ENCODE results near the gene PIM3. TPM values are rescaled to one million over a fixed set of nuclear protein-coding genes. Genes with fewer than 3 reads are reported as not detected.

The PIM3 gene
- polyA plus RNA-seq, 1 donor, result 41.5 TPM

DNA sequence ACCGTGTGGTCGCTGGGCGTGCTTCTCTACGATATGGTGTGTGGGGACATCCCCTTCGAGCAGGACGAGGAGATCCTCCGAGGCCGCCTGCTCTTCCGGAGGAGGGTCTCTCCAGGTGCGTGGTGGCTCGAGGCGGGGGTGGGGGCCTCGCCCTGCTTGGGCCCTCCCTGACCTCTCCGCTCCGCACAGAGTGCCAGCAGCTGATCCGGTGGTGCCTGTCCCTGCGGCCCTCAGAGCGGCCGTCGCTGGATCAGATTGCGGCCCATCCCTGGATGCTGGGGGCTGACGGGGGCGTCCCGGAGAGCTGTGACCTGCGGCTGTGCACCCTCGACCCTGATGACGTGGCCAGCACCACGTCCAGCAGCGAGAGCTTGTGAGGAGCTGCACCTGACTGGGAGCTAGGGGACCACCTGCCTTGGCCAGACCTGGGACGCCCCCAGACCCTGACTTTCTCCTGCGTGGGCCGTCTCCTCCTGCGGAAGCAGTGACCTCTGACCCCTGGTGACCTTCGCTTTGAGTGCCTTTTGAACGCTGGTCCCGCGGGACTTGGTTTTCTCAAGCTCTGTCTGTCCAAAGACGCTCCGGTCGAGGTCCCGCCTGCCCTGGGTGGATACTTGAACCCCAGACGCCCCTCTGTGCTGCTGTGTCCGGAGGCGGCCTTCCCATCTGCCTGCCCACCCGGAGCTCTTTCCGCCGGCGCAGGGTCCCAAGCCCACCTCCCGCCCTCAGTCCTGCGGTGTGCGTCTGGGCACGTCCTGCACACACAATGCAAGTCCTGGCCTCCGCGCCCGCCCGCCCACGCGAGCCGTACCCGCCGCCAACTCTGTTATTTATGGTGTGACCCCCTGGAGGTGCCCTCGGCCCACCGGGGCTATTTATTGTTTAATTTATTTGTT, 2.4 kb downstream of the PIM3 start:
- H3K4me3 ChIP-seq (ENCODE audit: low read length), result peak overlapping the region; percentile 96
- H3K27ac ChIP-seq (ENCODE audit: low read length), result peak overlapping the region; percentile 37
- WGBS (ENCODE audit: insufficient coverage, low lambda C conversion rate), result no CpG with 5 or more reads among the region's 63 CpGs
- H3K4me1 ChIP-seq (ENCODE audit: control insufficient read depth, insufficient read depth, low read length), result peaks cover 53% of the 10 kb centered on the region
- H3K9me3 ChIP-seq (ENCODE audit: control insufficient read depth, low read depth, low read length), result no peaks in the 10 kb centered on the region
- H3K36me3 ChIP-seq (ENCODE audit: control insufficient read depth, insufficient read depth, low read length), result peaks cover 35% of the 10 kb centered on the region
- DNase-seq, result no peak
- H3K27me3 ChIP-seq (ENCODE audit: control insufficient read depth, insufficient read depth, low read length), result no peaks in the 10 kb centered on the region

GRCh38 chr22:49963647-49964026, 3.1 kb downstream of the PIM3 start:
- H3K4me1 ChIP-seq (ENCODE audit: control insufficient read depth, insufficient read depth, low read length), result peaks cover 47% of the 10 kb centered on the region

DNA sequence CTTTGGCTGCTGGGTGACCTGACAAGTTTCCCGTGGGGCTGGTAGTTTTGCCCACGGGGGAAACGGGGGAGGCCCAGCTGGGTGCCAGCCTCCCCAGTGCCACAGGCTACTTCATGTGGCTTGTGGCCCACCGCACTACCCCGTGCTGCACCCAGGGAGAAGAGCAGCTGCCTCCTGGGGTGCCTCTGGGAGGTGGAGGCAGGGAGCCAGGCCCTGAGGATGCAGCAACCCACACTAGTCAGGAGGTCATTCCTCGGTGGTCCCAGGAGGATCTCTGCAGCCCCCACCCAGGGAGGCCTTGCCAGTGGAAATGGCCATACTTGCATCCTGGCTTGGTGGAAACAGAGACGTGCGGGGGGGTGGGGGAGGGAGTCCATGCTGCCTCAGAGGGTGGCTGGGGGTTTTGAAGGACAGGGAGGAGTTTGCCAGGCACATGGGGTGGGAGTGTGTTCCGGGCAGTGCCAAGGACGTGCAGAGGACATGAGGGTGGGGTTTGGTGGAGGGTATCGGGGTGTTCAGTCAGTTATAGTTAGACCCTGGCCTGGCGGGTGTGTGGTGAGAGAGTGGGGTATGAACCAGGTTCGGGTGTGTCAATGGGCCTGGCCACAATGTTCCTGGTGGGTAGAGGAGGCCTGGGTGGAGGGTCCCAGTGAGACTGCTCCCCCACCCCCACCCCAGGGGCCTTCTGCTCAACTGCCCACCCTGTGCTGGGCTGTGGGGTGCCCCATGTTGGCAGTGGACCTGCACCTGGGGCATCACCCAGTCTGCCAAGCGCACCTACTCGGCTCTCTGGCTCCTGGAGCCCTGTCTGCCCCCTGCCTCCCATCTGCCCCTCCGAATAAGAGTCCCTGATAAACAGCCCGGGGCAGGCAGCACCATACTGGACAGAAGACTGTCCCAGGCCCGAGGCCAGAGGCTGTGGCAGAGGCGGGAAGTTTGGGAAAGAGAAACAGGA, 3.8 kb downstream of the PIM3 start:
- Histone ChIP-seq H3K9me3 (ENCODE audit: control insufficient read depth, low read depth, low read length) (no peaks in the 10 kb centered on the region), H3K27me3 (ENCODE audit: control insufficient read depth, insufficient read depth, low read length) (no peaks in the 10 kb centered on the region), H3K4me3 (ENCODE audit: low read length) (no peak overlapping the region), H3K27ac (ENCODE audit: low read length) (no peak overlapping the region), H3K4me1 (ENCODE audit: control insufficient read depth, insufficient read depth, low read length) (peaks cover 39% of the 10 kb centered on the region), H3K36me3 (ENCODE audit: control insufficient read depth, insufficient read depth, low read length) (peaks cover 35% of the 10 kb centered on the region)
- peak in 1 of 2 donors; percentile 3 for DNase-seq
- no CpG with 5 or more reads among the region's 19 CpGs for WGBS (ENCODE audit: insufficient coverage, low lambda C conversion rate)

More at GRCh38 chr22:49963647-49964026, 3.1 kb downstream of the PIM3 start:
- WGBS (ENCODE audit: insufficient coverage, low lambda C conversion rate), result no CpG with 5 or more reads among the region's 6 CpGs
- H3K9me3 ChIP-seq (ENCODE audit: control insufficient read depth, low read depth, low read length), result no peaks in the 10 kb centered on the region
- H3K27ac ChIP-seq (ENCODE audit: low read length), result no peak overlapping the region
- H3K27me3 ChIP-seq (ENCODE audit: control insufficient read depth, insufficient read depth, low read length), result no peaks in the 10 kb centered on the region
- DNase-seq, result no peak
- H3K4me3 ChIP-seq (ENCODE audit: low read length), result peak overlapping the region; percentile 96
- H3K36me3 ChIP-seq (ENCODE audit: control insufficient read depth, insufficient read depth, low read length), result peaks cover 35% of the 10 kb centered on the region

- Histone ChIP-seq H3K36me3 (ENCODE audit: control insufficient read depth, insufficient read depth, low read length) (peaks cover 35% of the 10 kb centered on the region), H3K27me3 (ENCODE audit: control insufficient read depth, insufficient read depth, low read length) (no peaks in the 10 kb centered on the region), H3K9me3 (ENCODE audit: control insufficient read depth, low read depth, low read length) (no peaks in the 10 kb centered on the region), H3K27ac (ENCODE audit: low read length) (peak overlapping the region; percentile 44), H3K4me1 (ENCODE audit: control insufficient read depth, insufficient read depth, low read length) (peaks cover 43% of the 10 kb centered on the region), H3K4me3 (ENCODE audit: low read length) (no peak overlapping the region)
- DNase-seq, result no peak
- no CpG with 5 or more reads among the region's 22 CpGs for WGBS (ENCODE audit: insufficient coverage, low lambda C conversion rate)
Observed at GRCh38 chr22:49965091-49966040, 4.8 kb downstream of the PIM3 start.

DNA sequence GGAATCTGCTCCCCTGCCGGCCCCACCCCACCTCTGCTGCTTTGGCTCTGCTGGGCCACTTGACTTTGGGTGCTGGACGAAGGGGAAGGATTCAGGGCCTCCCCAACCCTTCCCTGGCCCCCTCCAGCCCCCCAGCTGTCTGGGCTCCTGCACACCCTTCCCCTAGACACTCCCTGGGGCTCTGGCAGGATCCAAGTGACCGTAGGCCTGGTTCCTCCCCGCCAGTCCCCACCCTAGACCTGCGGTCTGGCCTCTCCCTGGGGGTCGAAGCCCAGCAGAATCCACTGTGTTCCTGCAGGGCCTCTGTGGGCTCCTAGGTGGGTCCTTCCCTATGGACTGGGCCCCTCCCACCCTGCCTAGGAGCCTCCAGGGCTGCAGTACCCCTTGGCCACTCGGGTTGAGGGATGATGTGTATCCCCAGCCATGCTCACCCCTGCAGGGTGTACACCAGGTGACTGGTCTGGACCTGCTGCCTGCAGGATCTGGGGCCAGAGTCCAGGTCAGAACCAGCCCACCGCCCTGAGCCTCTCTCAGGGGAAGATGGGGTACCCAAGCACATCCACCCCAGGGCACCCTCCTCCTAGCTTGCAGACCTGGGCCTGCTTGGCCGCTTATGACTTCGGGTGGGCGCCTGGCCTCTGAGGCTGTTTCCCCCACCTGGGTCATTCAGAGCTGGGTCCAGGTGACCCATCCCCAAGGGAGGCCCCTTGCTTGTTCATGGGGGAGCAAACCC, 5.6 kb downstream of the PIM3 start:
- no CpG with 5 or more reads among the region's 11 CpGs for WGBS (ENCODE audit: insufficient coverage, low lambda C conversion rate)
- H3K36me3 ChIP-seq (ENCODE audit: control insufficient read depth, insufficient read depth, low read length), result peaks cover 35% of the 10 kb centered on the region

GRCh38 chr22:49966774-49967705, 6.5 kb downstream of the PIM3 start:
- no CpG with 5 or more reads among the region's 36 CpGs for WGBS (ENCODE audit: insufficient coverage, low lambda C conversion rate)
- Histone ChIP-seq H3K4me3 (ENCODE audit: low read length) (no peak overlapping the region), H3K36me3 (ENCODE audit: control insufficient read depth, insufficient read depth, low read length) (peaks cover 32% of the 10 kb centered on the region), H3K27ac (ENCODE audit: low read length) (peak overlapping the region; percentile 44), H3K9me3 (ENCODE audit: control insufficient read depth, low read depth, low read length) (no peaks in the 10 kb centered on the region), H3K4me1 (ENCODE audit: control insufficient read depth, insufficient read depth, low read length) (peaks cover 48% of the 10 kb centered on the region), H3K27me3 (ENCODE audit: control insufficient read depth, insufficient read depth, low read length) (peaks cover 10% of the 10 kb centered on the region)
- DNase-seq, result peak in 1 of 2 donors; percentile 9

More for the DNA sequence above, 5.6 kb downstream of the PIM3 start:
- no peak for DNase-seq
- Histone ChIP-seq H3K4me3 (ENCODE audit: low read length) (no peak overlapping the region), H3K4me1 (ENCODE audit: control insufficient read depth, insufficient read depth, low read length) (peaks cover 46% of the 10 kb centered on the region), H3K27ac (ENCODE audit: low read length) (peak overlapping the region; percentile 44), H3K9me3 (ENCODE audit: control insufficient read depth, low read depth, low read length) (no peaks in the 10 kb centered on the region), H3K27me3 (ENCODE audit: control insufficient read depth, insufficient read depth, low read length) (peaks cover 3% of the 10 kb centered on the region)

GRCh38 chr22:49967706-49968208, 7.2 kb downstream of the PIM3 start:
- Histone ChIP-seq H3K27me3 (ENCODE audit: control insufficient read depth, insufficient read depth, low read length) (peaks cover 15% of the 10 kb centered on the region), H3K27ac (ENCODE audit: low read length) (no peak overlapping the region), H3K9me3 (ENCODE audit: control insufficient read depth, low read depth, low read length) (no peaks in the 10 kb centered on the region), H3K4me1 (ENCODE audit: control insufficient read depth, insufficient read depth, low read length) (peaks cover 47% of the 10 kb centered on the region), H3K4me3 (ENCODE audit: low read length) (no peak overlapping the region), H3K36me3 (ENCODE audit: control insufficient read depth, insufficient read depth, low read length) (peaks cover 29% of the 10 kb centered on the region)
- peak in 1 of 2 donors; percentile 16 for DNase-seq
- no CpG with 5 or more reads among the region's 18 CpGs for WGBS (ENCODE audit: insufficient coverage, low lambda C conversion rate)

- H3K27ac ChIP-seq (ENCODE audit: low read length), result no peak overlapping the region
- peaks cover 41% of the 10 kb centered on the region for H3K4me1 ChIP-seq (ENCODE audit: control insufficient read depth, insufficient read depth, low read length)
- H3K27me3 ChIP-seq (ENCODE audit: control insufficient read depth, insufficient read depth, low read length), result peaks cover 15% of the 10 kb centered on the region
- H3K36me3 ChIP-seq (ENCODE audit: control insufficient read depth, insufficient read depth, low read length), result peaks cover 22% of the 10 kb centered on the region
- DNase-seq, result no peak
- peaks cover 4% of the 10 kb centered on the region for H3K9me3 ChIP-seq (ENCODE audit: control insufficient read depth, low read depth, low read length)
- WGBS (ENCODE audit: insufficient coverage, low lambda C conversion rate), result no CpG with 5 or more reads among the region's 11 CpGs
- H3K4me3 ChIP-seq (ENCODE audit: low read length), result no peak overlapping the region
Observed at GRCh38 chr22:49968313-49968830, 7.8 kb downstream of the PIM3 start.
